ENCODE measurements around the gene IQCE. TPM values are rescaled to one million over a fixed set of nuclear protein-coding genes. Genes with fewer than 3 reads are reported as not detected.

IQCE gene
- total RNA-seq, 1 experiment from 2014 or later = 21.4 TPM

- no TSS peak for BruUV-seq (replicated peaks)
- Histone ChIP-seq H3K36me3 (ENCODE audit: control insufficient read depth in 1 of 2, insufficient read depth in 2 of 2, low read length in 2 of 2) (no peaks in the 10 kb centered on the region), H3K9me2 (ENCODE audit: insufficient read depth) (no peaks in the 10 kb centered on the region), H3K4me3 (replicated peaks in 1 of 2; ENCODE audit: low read depth in 1 of 2, low read length in 2 of 2) (no peak overlapping the region), H4K20me1 (ENCODE audit: insufficient read depth) (no peaks in the 10 kb centered on the region), H3K79me2 (ENCODE audit: insufficient read depth, low read length) (no peaks in the 10 kb centered on the region), H3K27me3 (ENCODE audit: insufficient read depth, low read length) (no peaks in the 10 kb centered on the region), H2AFZ (ENCODE audit: low read depth, low read length, poor library complexity, severe bottlenecking) (no peak overlapping the region), H3K27ac (ENCODE audit: low read depth, low read length) (no peak overlapping the region), H3K4me2 (ENCODE audit: low read length) (no peak overlapping the region), H3K9ac (ENCODE audit: low read length) (no peak overlapping the region), H3K4me1 (ENCODE audit: control insufficient read depth in 1 of 2, insufficient read depth in 2 of 2, low read length in 2 of 2) (peaks cover 0 to 3% of the 10 kb centered on the region in 2 experiments; a peak in 1 of 4 replicates), H3K9me3 (ENCODE audit: control insufficient read depth in 1 of 2, insufficient read depth in 1 of 2, low read depth in 1 of 2, low read length in 2 of 2) (no peaks in the 10 kb centered on the region)
- DNase-seq (ENCODE audit: low read depth, low spot score) = no peak
- POLR2A ChIA-PET = no interaction called here
- TF ChIP-seq SRF (IDR thresholded peaks at IDR 0.05; ENCODE audit: low read depth) (no peak), JUND (IDR thresholded peaks at IDR 0.05) (no peak), EGR1 (IDR thresholded peaks at IDR 0.05; ENCODE audit: low read depth) (no peak), ELF1 (IDR thresholded peaks at IDR 0.05; ENCODE audit: borderline replicate concordance, low read depth) (no peak), ATF3 (IDR thresholded peaks at IDR 0.05) (no peak), MAX (IDR thresholded peaks at IDR 0.05) (no peak), SP1 (IDR thresholded peaks at IDR 0.05; ENCODE audit: low read depth) (no peak), EZH2phosphoT487 (IDR thresholded peaks at IDR 0.05; ENCODE audit: borderline replicate concordance) (no peak), REST (IDR thresholded peaks at IDR 0.05; ENCODE audit: low read depth) (no peak), TCF7L2 (IDR thresholded peaks at IDR 0.05; ENCODE audit: borderline replicate concordance, extremely low read depth, insufficient read depth, insufficient read length) (no peak), EZH2 (IDR thresholded peaks at IDR 0.05) (no peak), SIN3A (IDR thresholded peaks at IDR 0.05; ENCODE audit: low read depth) (no peak), FOSL1 (IDR thresholded peaks at IDR 0.05; ENCODE audit: low read depth) (no peak), CTCF (IDR thresholded peaks at IDR 0.05 in 2 of 3, conservative IDR thresholded peaks at IDR 0.05 in 1 of 3; ENCODE audit: borderline replicate concordance in 1 of 3, insufficient read depth in 1 of 3, low read depth in 2 of 3, low read length in 2 of 3) (no peak), YY1 (IDR thresholded peaks at IDR 0.05; ENCODE audit: extremely low read depth, insufficient replicate concordance, low read depth, low read length) (no peak), CBX3 (IDR thresholded peaks at IDR 0.05; ENCODE audit: low read depth) (no peak), ZBTB33 (IDR thresholded peaks at IDR 0.05; ENCODE audit: extremely low read depth, insufficient replicate concordance, low read length) (no peak), POLR2AphosphoS5 (IDR thresholded peaks at IDR 0.05; ENCODE audit: low read depth, low read length) (no peak)
- intact Hi-C loops (cut with micrococcal nuclease) = no loop called here
- 0 out of 2 replicates have a peak, but pooled peaks have one; percentile 3 for ATAC-seq
- CTCF ChIA-PET = no interaction called here
- RAD21 ChIA-PET (ENCODE audit: low non-redundant PET in 1 of 2, low total read pairs in 2 of 2, uncharacterized antibody in 2 of 2, unreplicated experiment in 2 of 2) = no interaction called here
These were observed 64.9 kb downstream of the IQCE start for GRCh38 chr7:2623698-2624014.
